ENCODE results near the gene RIN2.

DNA sequence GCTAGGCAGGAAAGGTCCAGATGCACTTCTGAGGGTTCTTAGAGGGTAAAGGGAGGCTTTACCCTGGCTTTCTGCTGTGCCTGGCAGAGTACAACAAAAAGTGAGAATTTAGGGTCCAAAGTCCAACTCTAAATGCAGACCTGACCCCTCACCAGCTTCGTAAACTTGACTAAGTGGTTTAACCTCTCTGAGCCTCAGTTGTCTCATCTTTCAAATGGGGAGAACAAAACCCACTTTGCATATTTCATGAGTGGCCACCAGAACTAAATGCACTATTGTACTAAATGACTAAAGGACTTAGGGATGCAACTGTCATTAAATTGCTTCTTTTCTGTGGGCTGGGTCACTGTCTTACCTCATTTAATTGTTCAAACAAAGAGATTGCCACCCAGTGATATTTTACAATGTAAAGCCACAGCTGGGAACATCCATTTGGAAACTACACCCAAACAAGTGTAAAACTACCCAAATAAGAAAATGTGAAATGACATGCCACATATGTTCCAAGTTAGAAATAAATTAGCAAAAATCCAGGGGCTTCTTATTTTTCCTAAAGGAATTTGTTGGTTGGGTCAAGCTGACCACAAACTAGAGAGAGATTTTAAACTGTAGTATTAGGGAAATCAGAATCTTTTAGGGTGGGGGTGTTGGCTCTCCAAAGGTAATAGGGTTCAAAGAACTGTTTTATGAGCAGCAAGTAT lies 48.3 kb upstream of the RIN2 start:
- TF ChIP-seq POLR2A (IDR thresholded peaks at IDR 0.05) = no peak
- TF ChIP-seq, protein P1, sequence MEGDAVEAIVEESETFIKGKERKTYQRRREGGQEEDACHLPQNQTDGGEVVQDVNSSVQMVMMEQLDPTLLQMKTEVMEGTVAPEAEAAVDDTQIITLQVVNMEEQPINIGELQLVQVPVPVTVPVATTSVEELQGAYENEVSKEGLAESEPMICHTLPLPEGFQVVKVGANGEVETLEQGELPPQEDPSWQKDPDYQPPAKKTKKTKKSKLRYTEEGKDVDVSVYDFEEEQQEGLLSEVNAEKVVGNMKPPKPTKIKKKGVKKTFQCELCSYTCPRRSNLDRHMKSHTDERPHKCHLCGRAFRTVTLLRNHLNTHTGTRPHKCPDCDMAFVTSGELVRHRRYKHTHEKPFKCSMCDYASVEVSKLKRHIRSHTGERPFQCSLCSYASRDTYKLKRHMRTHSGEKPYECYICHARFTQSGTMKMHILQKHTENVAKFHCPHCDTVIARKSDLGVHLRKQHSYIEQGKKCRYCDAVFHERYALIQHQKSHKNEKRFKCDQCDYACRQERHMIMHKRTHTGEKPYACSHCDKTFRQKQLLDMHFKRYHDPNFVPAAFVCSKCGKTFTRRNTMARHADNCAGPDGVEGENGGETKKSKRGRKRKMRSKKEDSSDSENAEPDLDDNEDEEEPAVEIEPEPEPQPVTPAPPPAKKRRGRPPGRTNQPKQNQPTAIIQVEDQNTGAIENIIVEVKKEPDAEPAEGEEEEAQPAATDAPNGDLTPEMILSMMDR (IDR thresholded peaks at IDR 0.05) = no peak

All from right lobe of liver (tissue), 4 donors.